HepG2 (cell line): ENCODE data around the gene LHPP.

ENCODE experiments used
- ATF2 ChIP-seq: sonication (generic); formaldehyde crosslinking; IDR thresholded peaks from 2 replicates; pipeline ENCODE4 v1.4.0; 2020; ENCODE audit warnings: missing genetic modification reagents
- CTCF ChIP-seq: sonication (generic); formaldehyde crosslinking; IDR thresholded peaks from 2 replicates; pipeline ENCODE4 v1.5.0; 2020; ENCODE audit warnings: mild to moderate bottlenecking, missing genetic modification reagents, moderate library complexity
- ELK4 ChIP-seq: sonication (generic); formaldehyde crosslinking; IDR thresholded peaks from 2 replicates; pipeline ENCODE4 v1.9.0; 2021; ENCODE audit warnings: missing genetic modification reagents, borderline replicate concordance
- HNRNPLL ChIP-seq: fragments of 200-400 bp; formaldehyde crosslinking; IDR thresholded peaks from 2 replicates; pipeline ENCODE4 v1.6.1; 2017; ENCODE audit warnings: mild to moderate bottlenecking, low read depth, low read length; ENCODE audit not compliant: poor library complexity, severe bottlenecking
- KDM1A ChIP-seq: IDR thresholded peaks from 2 replicates; pipeline ENCODE4 v1.6.1; 2016; ENCODE audit warnings: missing compliant biosample characterization
- MAFK ChIP-seq, 2 experiments: IDR thresholded peaks in 1 of 2; conservative IDR thresholded peaks in 1 of 2; 2 replicates each; pipeline ENCODE4 v1.6.1; 2011; ENCODE audit warnings: improper control_type of control experiment in 2 of 2, low read length in 2 of 2
- RCOR2 ChIP-seq: IDR thresholded peaks from 2 replicates; pipeline ENCODE4 v1.6.1; 2016; ENCODE audit warnings: missing biosample characterization, missing genetic modification reagents
- SNAI1 ChIP-seq: sonication (generic); formaldehyde crosslinking; IDR thresholded peaks from 2 replicates; pipeline ENCODE4 v1.5.0; 2020; ENCODE audit warnings: mild to moderate bottlenecking, missing genetic modification reagents, borderline replicate concordance
- TCF7L2 ChIP-seq: IDR thresholded peaks from 2 replicates; pipeline ENCODE4 v1.6.1; 2011; ENCODE audit warnings: mild to moderate bottlenecking, low read depth, low read length, moderate library complexity
- TF ChIP-seq, protein P1 (sequence below): sonication (generic); formaldehyde crosslinking; IDR thresholded peaks from 2 replicates; pipeline ENCODE4 v1.4.0; 2020; ENCODE audit warnings: missing genetic modification reagents

DNA sequence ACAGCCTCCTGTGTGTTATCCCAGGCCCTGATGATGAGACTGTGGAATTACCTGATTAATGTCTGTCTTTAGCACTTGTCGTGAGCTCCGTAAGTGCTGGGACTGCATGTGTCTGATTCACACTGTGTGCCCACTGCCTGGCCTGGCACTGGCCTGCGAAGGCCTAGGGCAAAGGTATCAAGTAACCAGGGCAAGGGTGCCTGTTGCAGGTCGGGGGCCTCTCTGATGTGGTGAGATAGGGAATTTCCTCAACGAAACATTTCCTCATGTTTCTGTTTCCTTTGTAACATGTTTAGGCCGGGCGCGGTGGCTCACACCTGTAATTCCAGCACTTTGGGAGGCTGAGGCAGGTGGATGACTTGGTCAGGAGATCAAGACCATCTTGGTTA is 50.4 kb downstream of the LHPP start:
- TF ChIP-seq SNAI1 (no peak), ATF2 (CRISPR knock-in tag) (no peak), ELK4 (CRISPR knock-in tag) (no peak), CTCF (CRISPR knock-in tag) (no peak), TCF7L2 (no peak), RCOR2 (no peak), MAFK (conservative IDR thresholded peaks at IDR 0.05 in 1 of 2, IDR thresholded peaks at IDR 0.05 in 1 of 2; ENCODE audit: low read length in 2 of 2) (no peak), HNRNPLL (no peak), KDM1A (no peak)
- TF ChIP-seq, protein P1, sequence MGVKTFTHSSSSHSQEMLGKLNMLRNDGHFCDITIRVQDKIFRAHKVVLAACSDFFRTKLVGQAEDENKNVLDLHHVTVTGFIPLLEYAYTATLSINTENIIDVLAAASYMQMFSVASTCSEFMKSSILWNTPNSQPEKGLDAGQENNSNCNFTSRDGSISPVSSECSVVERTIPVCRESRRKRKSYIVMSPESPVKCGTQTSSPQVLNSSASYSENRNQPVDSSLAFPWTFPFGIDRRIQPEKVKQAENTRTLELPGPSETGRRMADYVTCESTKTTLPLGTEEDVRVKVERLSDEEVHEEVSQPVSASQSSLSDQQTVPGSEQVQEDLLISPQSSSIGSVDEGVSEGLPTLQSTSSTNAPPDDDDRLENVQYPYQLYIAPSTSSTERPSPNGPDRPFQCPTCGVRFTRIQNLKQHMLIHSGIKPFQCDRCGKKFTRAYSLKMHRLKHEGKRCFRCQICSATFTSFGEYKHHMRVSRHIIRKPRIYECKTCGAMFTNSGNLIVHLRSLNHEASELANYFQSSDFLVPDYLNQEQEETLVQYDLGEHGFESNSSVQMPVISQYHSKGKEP (CRISPR knock-in tag), result no peak
